ENCODE data around the gene PNPLA2.
A peak's percentile ranks its signal among the peaks of the same experiment; 100 is the strongest.

Gene PNPLA2

DNA sequence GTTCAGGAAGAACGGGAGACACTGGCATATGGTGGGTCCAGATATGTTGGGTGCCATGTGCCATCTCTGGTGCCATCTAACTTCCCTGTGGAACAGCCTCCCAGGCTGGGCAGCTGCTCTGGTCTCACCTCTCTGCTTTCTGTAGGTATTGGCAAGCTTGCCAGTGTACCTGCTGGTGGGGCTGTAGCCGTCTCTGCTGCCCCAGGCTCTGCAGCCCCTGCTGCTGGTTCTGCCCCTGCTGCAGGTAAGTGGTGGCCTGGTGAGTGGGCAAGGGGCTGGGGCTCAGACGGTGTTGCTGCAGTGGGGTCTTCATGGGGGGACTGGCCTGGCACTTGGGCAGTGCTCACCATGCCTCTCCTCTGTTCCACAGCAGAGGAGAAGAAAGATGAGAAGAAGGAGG, 6.3 kb upstream of the PNPLA2 start:
- no peak overlapping the region for H4K5ac ChIP-seq (ENCODE audit: low read length)
- no peak overlapping the region for H2BK5ac ChIP-seq (ENCODE audit: low read length)
- H3K79me1 ChIP-seq (ENCODE audit: low read length), result peaks cover 19% of the 10 kb centered on the region
- no peak overlapping the region for H2BK15ac ChIP-seq (replicated peaks; ENCODE audit: low read depth)
- H3K4me2 ChIP-seq (ENCODE audit: low read length), result no peak overlapping the region
- no peak overlapping the region for H2AK5ac ChIP-seq (ENCODE audit: low read length)
- no peak for DNase-seq
- no peak overlapping the region for H3K27ac ChIP-seq (ENCODE audit: low read depth, low read length)
- H3K27me3 ChIP-seq (ENCODE audit: insufficient read depth, low read length, poor library complexity), result no peaks in the 10 kb centered on the region
- no peak overlapping the region for H3K23ac ChIP-seq (ENCODE audit: low read length)
- WGBS (ENCODE audit: extremely low coverage, insufficient coverage, low lambda C conversion rate), result no CpG with 5 or more reads among the region's 3 CpGs
- H3K4me3 ChIP-seq (ENCODE audit: low read length), result no peak overlapping the region
- peak overlapping the region; percentile 99 for H3K9ac ChIP-seq (ENCODE audit: low read length)
- peaks cover 19% of the 10 kb centered on the region for H3K36me3 ChIP-seq (ENCODE audit: control insufficient read depth, insufficient read depth, low read length)
- peak overlapping the region; percentile 42 for H3K56ac ChIP-seq (ENCODE audit: low read length)
- no peak overlapping the region for H4K8ac ChIP-seq (ENCODE audit: low read depth, low read length)
- H3K18ac ChIP-seq (ENCODE audit: low read length), result no peak overlapping the region
- H3K79me2 ChIP-seq (ENCODE audit: control insufficient read depth, insufficient read depth, low read length), result peaks cover 33% of the 10 kb centered on the region
- H2BK120ac ChIP-seq (ENCODE audit: low read depth, low read length), result no peak overlapping the region
- peaks cover 3% of the 10 kb centered on the region for H3K4me1 ChIP-seq (ENCODE audit: control insufficient read depth, low read depth, low read length)
- no peak overlapping the region for H3K4ac ChIP-seq (ENCODE audit: low read depth, low read length)

GRCh38 chr11:813072-813455, 5.7 kb upstream of the PNPLA2 start:
- Histone ChIP-seq H2BK120ac (ENCODE audit: low read depth, low read length) (no peak overlapping the region), H2BK5ac (ENCODE audit: low read length) (no peak overlapping the region), H3K23ac (ENCODE audit: low read length) (no peak overlapping the region), H3K4ac (ENCODE audit: low read depth, low read length) (no peak overlapping the region), H3K79me1 (ENCODE audit: low read length) (peaks cover 19% of the 10 kb centered on the region), H2AK5ac (ENCODE audit: low read length) (no peak overlapping the region), H3K79me2 (ENCODE audit: control insufficient read depth, insufficient read depth, low read length) (peaks cover 33% of the 10 kb centered on the region), H4K5ac (ENCODE audit: low read length) (no peak overlapping the region), H2BK15ac (replicated peaks; ENCODE audit: low read depth) (no peak overlapping the region), H3K36me3 (ENCODE audit: control insufficient read depth, insufficient read depth, low read length) (peaks cover 19% of the 10 kb centered on the region), H3K18ac (ENCODE audit: low read length) (no peak overlapping the region), H3K9ac (ENCODE audit: low read length) (no peak overlapping the region), H3K4me3 (ENCODE audit: low read length) (no peak overlapping the region), H3K4me1 (ENCODE audit: control insufficient read depth, low read depth, low read length) (peaks cover 3% of the 10 kb centered on the region), H3K56ac (ENCODE audit: low read length) (no peak overlapping the region), H3K27ac (ENCODE audit: low read depth, low read length) (no peak overlapping the region), H3K4me2 (ENCODE audit: low read length) (no peak overlapping the region), H3K27me3 (ENCODE audit: insufficient read depth, low read length, poor library complexity) (no peaks in the 10 kb centered on the region), H4K8ac (ENCODE audit: low read depth, low read length) (no peak overlapping the region)
- no CpG with 5 or more reads among the region's 6 CpGs for WGBS (ENCODE audit: extremely low coverage, insufficient coverage, low lambda C conversion rate)
- DNase-seq, result no peak

GRCh38 chr11:813456-814096, 5.1 kb upstream of the PNPLA2 start:
- DNase-seq, result no peak
- no peaks in the 10 kb centered on the region for H3K27me3 ChIP-seq (ENCODE audit: insufficient read depth, low read length, poor library complexity)
- no CpG with 5 or more reads among the region's 9 CpGs for WGBS (ENCODE audit: extremely low coverage, insufficient coverage, low lambda C conversion rate)
- no peak overlapping the region for H3K9ac ChIP-seq (ENCODE audit: low read length)
- H2AK5ac ChIP-seq (ENCODE audit: low read length), result no peak overlapping the region
- H4K5ac ChIP-seq (ENCODE audit: low read length), result no peak overlapping the region
- no peak overlapping the region for H3K4me3 ChIP-seq (ENCODE audit: low read length)
- no peak overlapping the region for H3K27ac ChIP-seq (ENCODE audit: low read depth, low read length)
- H3K4me1 ChIP-seq (ENCODE audit: control insufficient read depth, low read depth, low read length), result peaks cover 4% of the 10 kb centered on the region
- no peak overlapping the region for H3K56ac ChIP-seq (ENCODE audit: low read length)
- no peak overlapping the region for H2BK5ac ChIP-seq (ENCODE audit: low read length)
- no peak overlapping the region for H3K18ac ChIP-seq (ENCODE audit: low read length)
- peaks cover 19% of the 10 kb centered on the region for H3K79me1 ChIP-seq (ENCODE audit: low read length)
- H3K4me2 ChIP-seq (ENCODE audit: low read length), result no peak overlapping the region
- H3K23ac ChIP-seq (ENCODE audit: low read length), result no peak overlapping the region
- H3K36me3 ChIP-seq (ENCODE audit: control insufficient read depth, insufficient read depth, low read length), result peaks cover 19% of the 10 kb centered on the region
- H3K4ac ChIP-seq (ENCODE audit: low read depth, low read length), result no peak overlapping the region
- H4K8ac ChIP-seq (ENCODE audit: low read depth, low read length), result no peak overlapping the region
- H2BK15ac ChIP-seq (replicated peaks; ENCODE audit: low read depth), result no peak overlapping the region
- peaks cover 30% of the 10 kb centered on the region for H3K79me2 ChIP-seq (ENCODE audit: control insufficient read depth, insufficient read depth, low read length)
- no peak overlapping the region for H2BK120ac ChIP-seq (ENCODE audit: low read depth, low read length)

DNA sequence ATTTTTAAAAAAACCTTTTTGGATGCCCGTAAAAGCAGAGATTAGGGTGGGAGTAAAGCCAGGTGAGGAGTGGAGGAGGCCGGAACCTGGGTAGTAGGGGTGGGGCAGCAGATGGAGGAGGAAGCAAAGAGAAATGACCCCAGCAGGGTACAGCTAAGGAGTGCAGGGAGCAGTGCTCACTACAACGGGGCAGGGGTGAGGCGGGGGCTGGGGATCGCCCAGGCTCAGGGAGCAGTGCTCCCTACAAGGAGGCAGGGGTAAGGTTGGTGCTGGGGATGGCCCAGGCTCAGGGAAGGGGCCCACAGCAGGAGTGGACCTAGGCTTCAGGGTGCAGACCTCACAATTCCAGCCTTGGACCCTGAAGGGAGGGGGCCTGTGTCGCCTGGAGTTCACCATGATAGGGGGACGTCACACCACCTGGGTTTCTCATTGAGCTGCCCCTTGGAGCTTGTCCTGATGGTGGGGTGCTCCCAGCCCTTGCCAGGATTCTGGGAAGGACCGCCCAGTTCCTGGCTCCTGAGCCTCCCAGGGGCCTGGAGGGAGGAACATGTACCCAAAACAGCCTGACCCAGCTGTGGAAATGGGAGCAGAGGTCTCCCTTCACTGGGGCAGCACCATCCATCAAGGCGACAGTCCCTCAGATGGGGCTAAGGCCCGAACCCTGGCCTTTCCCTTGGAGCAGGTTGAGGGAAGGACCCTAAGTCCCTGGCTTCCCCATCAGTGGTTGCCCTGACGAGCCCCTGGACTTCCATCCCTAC, 2.9 kb upstream of the PNPLA2 start:
- Histone ChIP-seq H3K9ac (ENCODE audit: low read length) (no peak overlapping the region), H3K18ac (ENCODE audit: low read length) (no peak overlapping the region), H3K27me3 (ENCODE audit: insufficient read depth, low read length, poor library complexity) (no peaks in the 10 kb centered on the region), H3K4me2 (ENCODE audit: low read length) (no peak overlapping the region), H3K56ac (ENCODE audit: low read length) (no peak overlapping the region), H3K4ac (ENCODE audit: low read depth, low read length) (no peak overlapping the region), H2BK15ac (replicated peaks; ENCODE audit: low read depth) (no peak overlapping the region), H3K79me2 (ENCODE audit: control insufficient read depth, insufficient read depth, low read length) (peaks cover 15% of the 10 kb centered on the region), H3K23ac (ENCODE audit: low read length) (no peak overlapping the region), H2AK5ac (ENCODE audit: low read length) (no peak overlapping the region), H3K4me1 (ENCODE audit: control insufficient read depth, low read depth, low read length) (peaks cover 6% of the 10 kb centered on the region), H2BK5ac (ENCODE audit: low read length) (no peak overlapping the region), H4K8ac (ENCODE audit: low read depth, low read length) (no peak overlapping the region), H3K36me3 (ENCODE audit: control insufficient read depth, insufficient read depth, low read length) (peaks cover 19% of the 10 kb centered on the region), H4K5ac (ENCODE audit: low read length) (no peak overlapping the region), H2BK120ac (ENCODE audit: low read depth, low read length) (no peak overlapping the region), H3K27ac (ENCODE audit: low read depth, low read length) (no peak overlapping the region), H3K79me1 (ENCODE audit: low read length) (peaks cover 17% of the 10 kb centered on the region), H3K4me3 (ENCODE audit: low read length) (no peak overlapping the region)
- no peak for DNase-seq
- no CpG with 5 or more reads among the region's 11 CpGs for WGBS (ENCODE audit: extremely low coverage, insufficient coverage, low lambda C conversion rate)

DNA sequence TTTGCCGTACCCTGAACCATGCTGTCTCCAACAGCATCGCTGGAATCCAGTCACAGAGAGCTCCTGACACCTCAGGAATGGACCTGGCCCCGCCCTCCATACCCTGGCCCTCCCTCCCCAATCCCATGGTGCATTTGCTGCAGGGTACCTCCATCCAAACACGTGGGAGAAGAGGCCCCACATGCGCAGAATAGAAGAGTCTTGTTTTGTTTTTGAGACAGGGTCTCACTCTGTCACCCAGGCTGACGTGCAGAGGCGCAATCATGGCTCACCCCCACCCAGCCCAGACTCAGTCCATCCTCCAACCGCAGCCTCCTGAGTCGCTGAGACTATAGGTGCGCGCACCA, 2.3 kb upstream of the PNPLA2 start:
- Histone ChIP-seq H3K36me3 (ENCODE audit: control insufficient read depth, insufficient read depth, low read length) (peaks cover 17% of the 10 kb centered on the region), H3K79me1 (ENCODE audit: low read length) (peaks cover 14% of the 10 kb centered on the region), H2BK15ac (replicated peaks; ENCODE audit: low read depth) (no peak overlapping the region), H3K4ac (ENCODE audit: low read depth, low read length) (no peak overlapping the region), H3K9ac (ENCODE audit: low read length) (no peak overlapping the region), H2BK5ac (ENCODE audit: low read length) (no peak overlapping the region), H2AK5ac (ENCODE audit: low read length) (no peak overlapping the region), H2BK120ac (ENCODE audit: low read depth, low read length) (no peak overlapping the region), H4K8ac (ENCODE audit: low read depth, low read length) (no peak overlapping the region), H3K4me3 (ENCODE audit: low read length) (no peak overlapping the region), H3K56ac (ENCODE audit: low read length) (no peak overlapping the region), H4K5ac (ENCODE audit: low read length) (no peak overlapping the region), H3K27me3 (ENCODE audit: insufficient read depth, low read length, poor library complexity) (no peaks in the 10 kb centered on the region), H3K27ac (ENCODE audit: low read depth, low read length) (no peak overlapping the region), H3K18ac (ENCODE audit: low read length) (no peak overlapping the region), H3K23ac (ENCODE audit: low read length) (no peak overlapping the region), H3K79me2 (ENCODE audit: control insufficient read depth, insufficient read depth, low read length) (peaks cover 9% of the 10 kb centered on the region), H3K4me1 (ENCODE audit: control insufficient read depth, low read depth, low read length) (peaks cover 4% of the 10 kb centered on the region), H3K4me2 (ENCODE audit: low read length) (no peak overlapping the region)
- DNase-seq, result peak; percentile 62
- no CpG with 5 or more reads among the region's 11 CpGs for WGBS (ENCODE audit: extremely low coverage, insufficient coverage, low lambda C conversion rate)
